GM21447 (cell line): Measurements from ENCODE around the gene PPIP5K1.
A peak's percentile ranks its signal among the peaks of the same experiment; 100 is the strongest.

Experiments
- ATAC-seq: cut with Tn5 transposase; IDR thresholded peaks from one replicate; pipeline ENCODE4 v1.9.1; 2021; ENCODE audit not compliant: unreplicated experiment

PPIP5K1 gene

DNA sequence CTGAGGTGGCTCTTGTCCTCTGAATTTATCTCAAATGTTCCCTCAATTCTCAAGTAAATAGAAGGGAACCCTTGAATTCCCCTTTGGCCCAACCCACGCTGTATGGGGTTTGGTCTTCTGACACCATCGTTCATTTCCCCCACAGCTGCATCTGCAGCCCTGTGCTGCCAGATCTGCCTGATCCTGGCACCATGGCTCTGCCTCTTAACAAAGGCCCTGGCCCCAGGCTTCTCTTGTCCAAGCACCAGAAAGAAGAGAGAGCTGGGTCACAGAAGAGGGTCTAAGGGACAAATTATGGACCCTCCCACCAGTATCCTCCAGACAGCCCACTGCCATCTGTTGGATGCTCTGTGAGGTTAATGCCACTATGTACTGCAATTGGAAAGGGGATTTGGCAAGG lies 70.8 kb downstream of the PPIP5K1 start:
- no peak for ATAC-seq

DNA sequence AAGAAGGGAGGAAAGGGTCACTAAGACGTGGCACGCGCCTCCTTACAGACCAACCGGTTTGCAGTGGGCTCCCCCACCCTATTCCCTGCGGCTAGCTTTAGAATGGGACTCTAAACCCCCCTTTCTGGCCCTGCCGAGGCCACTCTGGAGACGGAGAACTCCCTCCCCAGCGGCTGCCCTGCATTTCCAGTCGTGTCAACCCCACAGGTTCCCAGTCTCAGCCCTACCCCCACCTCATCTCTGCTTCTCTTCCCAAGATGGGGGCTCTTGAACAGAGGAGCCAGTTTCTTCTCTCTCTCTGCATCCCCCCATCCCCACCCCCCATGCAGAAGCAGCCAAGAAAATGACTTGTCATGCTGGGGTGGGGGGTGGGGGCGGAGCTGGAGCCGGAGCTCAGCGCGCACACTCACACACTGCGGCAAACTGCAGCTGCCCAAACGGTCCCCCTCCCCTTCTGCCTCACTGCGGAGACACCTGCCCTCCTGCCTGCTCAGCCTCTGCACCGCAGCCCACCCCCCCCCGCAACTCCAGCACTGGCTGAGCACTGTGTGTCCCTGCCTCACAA lies 71.7 kb downstream of the PPIP5K1 start:
- no peak for ATAC-seq

DNA sequence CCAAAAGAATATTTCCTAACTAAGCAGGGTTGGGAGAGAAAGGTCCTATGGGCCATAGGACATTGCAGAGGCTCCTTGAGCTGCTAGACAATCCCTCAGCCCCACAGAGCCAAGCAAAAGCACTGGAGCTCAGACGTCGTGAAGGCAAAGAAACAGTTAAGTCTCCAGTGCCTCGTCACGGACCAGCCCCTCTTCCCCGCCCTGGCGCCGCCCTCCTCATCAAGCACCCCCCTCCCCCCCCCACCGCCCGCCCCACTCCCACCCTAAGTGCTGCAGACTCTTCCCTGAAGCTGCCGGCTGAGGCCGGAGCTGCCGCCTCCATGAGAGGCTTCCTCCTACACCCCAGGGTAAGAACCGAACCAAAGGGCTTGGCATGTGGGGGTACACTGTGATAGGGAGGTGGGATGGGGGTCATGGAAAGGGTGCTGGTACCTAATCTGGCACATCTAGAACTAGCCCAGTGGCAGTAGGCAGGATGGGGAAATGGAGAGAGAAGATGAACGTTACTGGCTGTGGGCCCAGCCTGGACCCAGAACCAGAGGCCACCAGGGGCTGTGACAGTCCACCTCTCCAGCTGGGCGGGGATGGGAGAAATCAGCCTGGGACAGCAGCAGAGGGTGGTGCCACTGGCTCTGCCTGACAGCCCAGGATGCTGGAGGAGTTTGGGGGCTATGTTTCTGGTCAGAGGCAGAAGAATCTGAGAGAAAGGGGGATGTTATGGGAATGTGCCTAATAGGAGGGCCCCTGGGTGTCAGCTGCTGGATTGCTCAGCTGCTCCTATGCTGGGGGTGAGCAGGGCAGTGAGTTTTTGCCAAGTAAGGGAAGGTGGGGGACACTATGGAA lies 72.4 kb downstream of the PPIP5K1 start, which contains the start of gene MAP1A:
MAP1A (plus strand) TSS at position 255 of the 843 bp plus-strand sequence. CDS start 3,866 bp downstream, outside the sequence.
- ATAC-seq, result no peak

DNA sequence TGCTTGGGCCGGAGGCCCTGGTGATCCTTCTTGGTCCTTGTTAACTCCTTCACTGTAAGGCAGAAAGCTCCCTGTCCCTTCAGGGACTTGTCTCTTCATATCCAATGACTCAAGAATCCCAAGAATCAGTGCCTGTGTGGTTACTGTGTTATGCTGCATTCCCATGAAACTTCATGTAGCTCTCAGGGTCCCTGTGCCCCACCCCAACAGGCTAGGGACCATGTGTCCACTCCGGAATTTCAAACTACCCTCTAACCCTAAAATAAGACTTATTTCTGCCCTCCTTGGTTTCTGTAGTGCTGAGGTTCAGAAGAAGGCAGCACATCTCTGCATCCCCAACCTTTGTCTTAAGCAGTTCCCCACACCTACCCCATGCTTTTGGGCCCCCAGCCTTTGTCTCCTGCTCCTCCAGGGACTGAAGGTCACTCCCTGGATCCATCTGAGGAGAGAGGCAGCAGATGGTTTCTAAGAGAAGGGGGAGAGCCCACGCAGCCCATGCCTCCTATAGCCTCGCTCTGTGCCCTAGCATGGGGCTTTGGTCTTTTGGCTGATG lies 73.1 kb downstream of the PPIP5K1 start:
- no peak for ATAC-seq

DNA sequence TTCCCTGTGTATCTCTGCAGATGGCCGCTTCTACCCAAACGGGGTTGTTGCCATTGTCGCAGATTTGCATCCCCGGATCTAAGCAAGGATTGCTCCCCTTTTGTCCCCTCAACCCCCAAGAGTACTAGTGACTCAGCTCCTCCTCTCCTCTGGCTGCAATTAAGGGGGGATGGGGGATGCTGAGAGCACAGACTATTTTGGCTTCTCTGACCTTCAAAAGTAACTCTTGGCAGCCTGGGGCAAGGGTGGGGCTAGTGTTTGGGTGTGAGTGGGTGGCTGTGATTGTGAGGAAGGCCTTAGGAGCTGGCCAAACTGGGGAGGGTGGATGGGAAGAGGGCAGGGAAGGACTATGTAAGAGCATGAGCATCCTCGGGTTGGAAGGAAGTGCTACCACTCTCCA lies 73.8 kb downstream of the PPIP5K1 start:
- no peak for ATAC-seq

DNA sequence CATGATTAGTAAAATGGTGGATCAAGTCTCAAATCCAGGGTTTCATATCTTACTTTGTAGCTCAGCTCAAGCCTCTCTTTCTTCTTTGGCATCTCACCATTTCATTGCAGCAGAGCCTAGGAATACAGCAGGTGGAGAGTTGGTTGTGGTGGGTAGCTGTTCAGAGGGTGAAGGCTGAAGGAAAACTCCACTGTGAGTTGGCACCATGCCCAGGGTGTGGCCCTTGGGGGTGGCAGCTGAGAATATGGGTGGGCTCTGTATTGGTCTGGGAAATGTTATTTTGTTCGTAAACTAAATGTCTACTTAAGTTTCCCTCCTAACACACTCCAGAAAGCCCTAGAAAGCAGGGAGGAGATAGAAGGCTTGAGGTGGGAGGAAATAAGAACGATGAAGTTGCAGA lies 74.3 kb downstream of the PPIP5K1 start:
- ATAC-seq, result no peak

DNA sequence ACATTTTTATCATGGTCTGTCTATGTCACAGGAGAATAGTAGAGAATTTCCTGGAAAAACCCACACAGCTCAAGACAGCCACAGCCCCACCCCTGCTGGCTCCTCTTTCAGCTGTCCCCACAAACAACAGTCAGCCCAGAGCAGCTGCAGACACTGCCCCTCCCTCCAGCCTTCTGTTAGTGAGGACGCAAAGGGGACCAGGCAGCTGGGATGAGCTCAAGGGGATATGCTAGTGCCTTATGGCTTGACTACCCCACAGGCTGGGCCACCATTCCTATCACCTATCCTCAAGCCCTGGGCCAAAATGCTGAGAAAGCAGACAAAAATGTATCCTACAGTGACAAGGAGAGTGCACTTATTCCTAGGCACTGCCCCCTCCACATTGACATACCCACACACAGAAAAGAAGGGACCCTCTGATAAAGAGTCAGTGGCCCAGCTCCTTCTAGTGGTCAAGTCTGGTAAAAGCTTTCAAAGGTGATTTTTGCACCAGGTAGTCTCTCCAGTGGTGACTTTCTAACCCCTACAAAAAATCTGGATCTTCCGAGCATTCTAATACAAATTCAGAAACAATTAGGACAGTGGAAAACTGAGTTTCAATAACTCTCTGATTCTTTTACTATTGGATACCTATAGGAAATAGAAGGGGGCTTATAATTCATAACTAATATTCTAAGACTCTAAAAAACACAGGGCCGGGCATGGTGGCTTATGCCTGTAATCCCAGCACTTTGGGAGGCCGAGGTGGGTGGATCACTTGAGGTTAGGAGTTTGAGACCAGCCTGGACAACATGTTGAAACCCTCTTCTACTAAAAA lies 75.6 kb downstream of the PPIP5K1 start:
- no peak for ATAC-seq

DNA sequence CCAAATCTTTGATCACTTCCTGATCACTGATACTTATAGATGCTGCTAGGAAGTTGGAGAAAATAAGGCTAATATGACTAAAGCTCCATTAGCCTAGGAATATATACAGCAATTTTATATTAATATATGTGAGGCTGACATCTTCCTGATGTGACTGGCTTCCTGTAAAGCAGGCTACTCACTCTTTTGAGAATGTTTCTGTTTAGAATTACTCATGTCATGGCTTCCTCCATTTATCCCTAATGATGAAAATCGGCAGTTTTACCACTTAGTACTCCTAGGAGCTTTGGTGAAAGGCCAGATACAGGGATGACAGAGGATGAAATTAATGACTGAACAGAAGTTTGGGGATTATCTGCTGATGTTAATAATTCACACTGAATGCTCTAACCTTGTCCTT lies 76.5 kb downstream of the PPIP5K1 start:
- no peak for ATAC-seq

DNA sequence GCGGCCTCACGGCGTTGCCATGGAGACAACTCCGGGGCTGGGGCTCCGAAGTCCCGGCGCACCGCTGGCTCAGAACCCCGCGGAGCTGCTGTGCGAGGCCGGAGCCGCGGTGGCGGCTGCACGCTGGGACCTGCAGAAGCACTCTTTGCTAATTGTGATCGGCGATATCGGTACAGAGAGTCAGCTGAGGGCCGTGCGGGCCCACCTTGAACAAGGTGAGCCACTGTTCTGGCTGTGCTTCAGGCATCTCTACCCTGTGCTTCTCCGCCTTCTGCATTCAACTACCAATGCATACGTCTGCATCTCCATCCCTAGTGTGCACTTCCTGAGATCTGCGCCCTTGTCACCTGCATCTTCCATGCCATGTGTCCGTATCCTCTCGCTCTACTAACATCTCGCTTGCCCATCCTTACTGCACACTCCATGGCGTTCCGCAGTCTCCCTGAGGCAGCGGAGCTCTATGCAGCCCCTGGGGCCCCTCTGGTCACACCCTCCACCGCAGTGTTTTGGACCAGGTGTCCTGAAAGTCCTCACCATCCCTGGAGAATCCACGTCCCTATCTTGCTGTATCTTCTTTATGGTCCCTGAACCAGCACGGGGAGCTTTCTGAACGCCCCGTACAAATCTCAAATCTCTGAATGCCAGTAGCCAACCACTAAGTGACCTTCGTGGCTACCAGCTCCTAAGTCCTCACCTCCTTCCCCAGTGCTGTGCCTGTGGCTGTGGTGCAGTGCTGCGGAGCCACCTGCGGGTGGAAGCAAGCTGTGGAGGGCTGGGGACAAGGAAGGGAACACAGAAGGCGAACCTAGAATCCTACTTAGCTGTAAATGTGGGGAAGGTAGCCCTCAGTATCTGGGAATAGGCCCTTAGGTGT lies 78.8 kb downstream of the PPIP5K1 start:
- no peak for ATAC-seq

DNA sequence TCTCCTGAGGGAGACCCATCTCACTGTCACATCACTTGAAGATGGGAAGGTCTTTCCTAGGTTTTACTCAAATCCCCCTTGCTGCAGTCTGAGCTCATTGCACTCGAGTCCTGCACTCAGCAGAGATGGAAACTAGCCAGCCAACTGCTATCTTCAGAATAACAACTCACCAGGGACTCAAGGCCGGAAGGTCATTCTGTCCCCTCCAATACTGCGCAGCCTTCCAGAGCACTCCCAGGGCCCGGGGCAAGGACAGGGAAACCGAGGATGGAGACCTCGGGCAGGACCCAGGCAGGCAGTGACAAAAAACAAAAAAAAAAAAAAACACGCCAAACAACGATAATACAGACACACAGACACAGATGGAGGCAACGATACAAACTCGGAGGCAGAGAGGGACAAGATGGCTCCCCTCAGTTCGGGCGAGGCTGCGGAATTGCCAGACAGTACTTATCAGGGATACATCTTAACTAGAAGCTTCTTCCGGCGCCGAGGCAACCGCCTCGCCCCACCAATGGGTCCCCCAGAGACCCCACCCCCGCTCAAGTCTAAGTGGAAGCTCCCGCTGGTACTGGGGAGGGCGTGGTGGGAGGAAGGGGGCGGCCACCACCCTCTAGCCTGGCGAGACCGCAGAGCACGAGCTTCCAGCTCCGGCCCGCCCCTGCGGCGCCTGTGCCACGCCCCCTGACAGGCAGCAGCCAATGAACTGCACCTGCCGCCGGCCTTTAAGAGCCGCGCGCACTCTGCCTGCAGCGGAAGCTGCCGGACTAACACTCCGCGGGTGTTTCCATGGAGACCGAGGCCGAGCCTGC lies 79.6 kb downstream of the PPIP5K1 start:
- ATAC-seq, result peak; percentile 97

DNA sequence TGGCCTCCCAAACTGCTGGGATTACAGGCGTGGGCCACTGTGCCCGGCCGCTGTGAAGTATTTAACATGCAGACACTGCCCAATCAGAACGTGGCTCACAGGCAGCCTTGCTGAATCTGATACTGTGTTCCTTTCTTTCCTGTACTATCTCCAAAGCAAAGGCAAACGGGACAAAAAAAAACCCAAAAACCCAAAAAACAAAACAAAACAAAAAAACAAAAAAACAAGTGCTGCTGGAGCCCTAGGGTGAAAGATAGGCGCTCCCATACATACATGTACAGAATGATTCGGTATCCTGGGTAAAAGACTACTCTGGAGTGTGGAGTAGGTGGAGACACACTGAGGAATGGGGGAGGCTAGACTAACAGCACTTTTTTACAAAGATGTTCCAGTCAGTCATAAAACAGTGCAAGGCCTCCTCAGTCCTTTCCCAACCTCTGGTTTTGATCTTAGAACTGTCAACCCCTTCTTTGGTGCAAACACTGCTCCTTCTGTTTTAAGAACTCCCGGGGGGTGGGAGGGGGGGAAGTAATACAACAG lies 80.3 kb downstream of the PPIP5K1 start:
- no peak for ATAC-seq

DNA sequence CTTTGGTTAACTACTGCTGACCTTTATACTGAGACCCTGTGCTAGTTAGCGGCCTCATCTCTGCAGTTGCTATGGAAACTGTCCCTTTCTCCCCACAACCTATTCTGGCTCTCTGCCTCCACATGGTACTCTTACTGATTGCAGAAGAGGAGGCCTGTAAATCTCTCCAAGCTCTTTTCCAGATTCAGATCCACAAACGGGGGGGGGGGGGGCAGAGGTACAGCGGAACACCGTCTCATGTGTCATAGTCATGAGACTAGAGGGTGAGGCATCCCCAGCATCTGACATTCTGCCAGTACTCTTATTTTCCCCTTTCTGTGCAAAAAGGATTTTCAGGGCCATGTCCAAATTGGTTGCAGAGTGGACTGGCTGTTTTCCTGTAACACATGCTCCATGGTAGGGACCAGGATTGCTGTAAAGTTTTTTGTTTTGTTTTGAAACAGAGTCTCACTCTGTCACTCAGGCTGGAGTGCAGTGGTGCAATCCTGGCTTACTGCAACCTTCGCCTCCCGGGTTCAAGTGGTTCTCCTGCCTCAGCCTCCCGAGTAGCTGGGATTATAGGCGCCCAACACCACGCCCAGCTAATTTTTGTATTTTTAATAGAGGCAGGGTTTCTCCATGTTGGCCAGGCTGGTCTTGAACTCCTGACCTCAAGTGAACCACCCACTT lies 80.9 kb downstream of the PPIP5K1 start:
- no peak for ATAC-seq

DNA sequence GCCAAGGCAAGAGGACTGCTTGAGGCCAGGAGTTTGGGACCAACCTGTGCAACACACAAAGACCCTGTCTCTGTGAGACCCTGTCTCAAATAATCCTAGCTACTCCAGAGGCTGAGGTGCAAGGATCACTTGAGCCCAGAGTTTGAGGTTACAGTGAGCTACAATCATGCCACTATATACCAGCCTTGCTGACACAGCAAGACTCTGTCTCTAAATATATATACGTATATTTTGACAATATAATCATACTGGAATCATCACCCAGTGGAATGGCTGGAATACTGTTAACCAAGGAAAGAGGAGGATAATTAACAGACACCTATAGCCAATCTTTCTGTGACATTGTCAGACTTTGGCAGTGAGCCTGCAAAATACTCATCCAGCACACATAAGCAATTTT lies 81.6 kb downstream of the PPIP5K1 start:
- ATAC-seq, result no peak

DNA sequence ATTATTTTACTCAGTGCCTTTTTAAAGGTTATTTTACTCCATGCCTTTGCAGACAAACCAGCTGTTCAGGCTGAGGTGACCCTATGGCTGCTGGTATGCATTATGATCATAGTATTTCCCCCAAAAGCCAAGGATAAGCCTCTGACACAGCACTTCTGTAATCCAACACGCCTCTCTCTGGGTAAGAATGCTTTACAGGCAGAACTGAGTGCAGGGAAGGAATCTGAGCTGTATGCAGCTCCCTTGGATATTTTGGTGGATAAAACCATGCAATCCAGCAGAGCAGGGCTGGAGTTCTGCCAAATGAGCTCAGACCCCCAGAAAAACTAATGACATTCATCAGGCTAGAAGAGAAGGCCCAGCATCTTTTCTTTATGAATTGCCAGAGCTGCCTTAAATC lies 84.3 kb downstream of the PPIP5K1 start:
- ATAC-seq, result no peak

DNA sequence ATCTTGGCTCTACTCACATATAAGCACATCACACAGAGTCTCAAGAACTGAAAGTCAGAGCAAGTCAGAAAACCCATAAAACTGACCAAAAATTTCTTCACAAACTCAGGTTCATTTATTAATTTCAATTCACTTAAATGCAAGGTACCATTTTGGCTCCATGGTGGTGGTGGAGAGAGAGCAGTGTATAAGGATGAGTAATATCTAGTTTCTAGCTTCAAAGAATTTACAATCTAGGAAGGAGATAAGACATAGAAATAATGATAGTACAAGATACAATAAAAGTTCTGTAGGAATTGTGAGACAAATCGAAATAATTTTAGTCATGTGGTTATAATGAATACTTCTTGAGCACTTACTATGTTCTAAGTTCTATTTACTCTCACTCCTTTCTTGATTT lies 90.4 kb downstream of the PPIP5K1 start:
- ATAC-seq, result no peak

DNA sequence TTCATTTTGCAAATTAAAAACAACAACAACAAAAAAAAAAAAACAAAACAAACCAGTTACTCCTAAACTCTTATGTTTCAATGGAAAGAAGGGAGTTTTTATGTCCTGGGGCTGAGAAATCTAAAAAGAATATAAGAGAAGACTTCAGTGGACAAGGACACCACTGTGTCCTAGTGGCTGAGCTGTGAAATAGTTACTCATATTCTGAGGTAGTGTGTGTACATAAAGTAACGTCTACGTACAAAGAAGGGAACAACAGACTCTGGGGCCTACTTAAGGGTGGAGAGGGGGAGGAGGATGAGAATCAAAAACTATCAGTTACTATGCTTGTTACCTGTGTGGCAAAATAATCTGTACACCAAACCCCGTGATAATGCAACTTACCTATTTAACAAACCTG lies 91.0 kb downstream of the PPIP5K1 start:
- no peak for ATAC-seq

DNA sequence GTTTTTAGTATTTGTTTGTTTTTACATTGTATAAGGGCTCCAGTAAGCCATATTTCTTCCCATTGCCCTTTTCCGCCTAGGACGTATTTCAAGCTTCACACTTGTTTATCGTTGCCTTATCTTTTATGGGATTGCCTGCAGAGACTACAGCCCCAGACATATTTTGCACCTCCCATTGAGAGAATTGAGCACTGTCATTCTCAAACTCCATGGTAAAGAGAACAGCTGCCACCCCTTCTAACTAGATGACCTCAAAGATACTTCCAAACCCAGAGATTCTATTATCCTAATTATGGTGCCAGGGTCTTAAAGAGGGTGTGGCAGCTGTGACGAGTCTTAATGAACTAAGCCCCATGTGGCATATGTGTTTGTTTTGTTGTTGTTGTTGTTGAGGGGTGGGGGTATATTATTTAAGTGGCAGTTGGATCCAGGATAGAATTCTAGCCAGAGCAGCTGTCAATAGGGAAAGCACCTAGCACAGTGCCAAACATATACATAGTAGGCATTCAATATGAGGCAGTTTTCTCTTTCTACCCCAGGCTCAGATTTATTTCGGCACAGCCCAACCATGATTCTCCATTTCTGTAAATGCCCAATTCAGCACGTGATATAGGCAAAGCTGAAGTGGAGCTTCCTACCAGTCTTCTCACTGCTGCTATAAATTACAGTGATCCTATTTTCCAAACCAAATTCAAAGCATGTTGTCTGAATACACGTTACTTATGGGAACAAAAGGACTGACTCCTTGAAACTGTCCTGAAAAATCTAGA lies 96.1 kb downstream of the PPIP5K1 start:
- no peak for ATAC-seq
